GM20000 (cell line): ENCODE measurements around the gene LCE5A.
A peak's percentile ranks its signal among the peaks of the same experiment; 100 is the strongest.
"Not testable (repeated sequence)": the region's sequence is repeated elsewhere in the genome, so short reads cannot be mapped to it uniquely, and the experiment has no call there.

Source experiments
- DNase-seq: peaks from one replicate; pipeline ENCODE4 v3.0.0; 2012; ENCODE audit warnings: low spot score
- CTCF ChIP-seq: IDR thresholded peaks from 2 replicates; pipeline ENCODE4 v1.5.1; 2012; ENCODE audit warnings: mild to moderate bottlenecking, control low read depth; ENCODE audit errors: extremely low read depth, missing control alignments

LCE5A gene

GRCh38 chr1:152481869-152482664 is 28.5 kb upstream of the LCE5A start:
- DNase-seq, result no peak
- no peak for TF ChIP-seq CTCF

GRCh38 chr1:152486400-152487006 is 24.1 kb upstream of the LCE5A start:
- TF ChIP-seq CTCF, result peak; percentile 27
- peak; percentile 36 for DNase-seq

- TF ChIP-seq CTCF, result no peak
- no peak for DNase-seq
These were observed 22.7 kb upstream of the LCE5A start for GRCh38 chr1:152487871-152488270.

GRCh38 chr1:152491537-152491936 is 19.1 kb upstream of the LCE5A start:
- peak; percentile 11 for TF ChIP-seq CTCF
- DNase-seq, result not testable (repeated sequence)

GRCh38 chr1:152495066-152495675 is 15.4 kb upstream of the LCE5A start:
- DNase-seq, result peak; percentile 51
- peak; percentile 57 for TF ChIP-seq CTCF

GRCh38 chr1:152497273-152497672 is 13.3 kb upstream of the LCE5A start:
- DNase-seq, result no peak
- peak; percentile 25 for TF ChIP-seq CTCF

- no peak for TF ChIP-seq CTCF
- no peak for DNase-seq
These were observed 8.9 kb upstream of the LCE5A start for GRCh38 chr1:152501704-152502103.
